ENCODE results near the gene SCN3B.
A peak's percentile ranks its signal among the peaks of the same experiment; 100 is the strongest.

The SCN3B gene

GRCh38 chr11:123594188-123594901 is 60.1 kb downstream of the SCN3B start:
- no peak for DNase-seq

GRCh38 chr11:123593570-123593969 is 60.9 kb downstream of the SCN3B start:
- DNase-seq, result no peak

- DNase-seq, result no peak
Measured at GRCh38 chr11:123590296-123590912, 64.0 kb downstream of the SCN3B start.

DNA sequence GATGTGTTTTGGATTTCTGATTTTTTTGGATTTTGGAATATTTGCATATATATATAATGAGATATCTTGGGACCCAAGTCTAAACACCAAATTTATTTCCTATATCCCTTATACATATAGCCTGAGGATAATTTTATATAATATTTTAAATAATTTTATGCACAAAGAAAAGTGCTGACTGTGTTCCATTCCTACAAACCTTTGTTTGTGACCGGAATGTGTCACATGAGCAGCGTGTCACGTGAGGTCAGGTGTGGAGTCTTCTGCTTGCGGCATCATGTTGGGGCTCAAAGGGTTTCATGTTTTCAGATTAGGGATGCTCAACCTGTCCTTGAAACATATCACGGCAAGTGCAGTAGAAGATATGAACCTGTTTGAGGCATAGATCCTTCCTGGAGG is 65.6 kb downstream of the SCN3B start:
- no peak for DNase-seq

- DNase-seq, result no peak
Measured at GRCh38 chr11:123588117-123588863, 66.1 kb downstream of the SCN3B start.

- no peak for DNase-seq
Measured at GRCh38 chr11:123587559-123587958, 66.9 kb downstream of the SCN3B start.

DNA sequence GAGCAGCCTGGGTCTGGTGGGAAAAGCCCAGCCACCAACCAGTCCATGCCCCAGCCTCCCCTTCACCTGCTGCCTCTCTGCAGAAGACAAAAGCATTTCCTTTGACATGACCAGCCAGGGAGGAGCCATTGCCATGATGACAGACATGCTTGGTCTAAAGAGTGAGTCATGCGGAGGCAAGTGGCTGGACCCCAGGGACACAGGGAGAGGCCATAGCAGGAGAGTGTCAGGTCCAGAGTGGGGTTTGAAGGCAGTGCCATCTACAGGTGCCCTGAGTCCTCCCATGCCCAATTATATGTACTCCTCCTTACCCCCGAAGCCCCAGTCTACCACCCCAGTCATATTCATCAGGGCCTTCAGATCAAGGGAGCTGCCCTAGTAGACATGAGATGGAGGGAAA is 67.4 kb downstream of the SCN3B start:
- no peak for DNase-seq

GRCh38 chr11:123586568-123586967 is 67.9 kb downstream of the SCN3B start:
- DNase-seq, result no peak

DNA sequence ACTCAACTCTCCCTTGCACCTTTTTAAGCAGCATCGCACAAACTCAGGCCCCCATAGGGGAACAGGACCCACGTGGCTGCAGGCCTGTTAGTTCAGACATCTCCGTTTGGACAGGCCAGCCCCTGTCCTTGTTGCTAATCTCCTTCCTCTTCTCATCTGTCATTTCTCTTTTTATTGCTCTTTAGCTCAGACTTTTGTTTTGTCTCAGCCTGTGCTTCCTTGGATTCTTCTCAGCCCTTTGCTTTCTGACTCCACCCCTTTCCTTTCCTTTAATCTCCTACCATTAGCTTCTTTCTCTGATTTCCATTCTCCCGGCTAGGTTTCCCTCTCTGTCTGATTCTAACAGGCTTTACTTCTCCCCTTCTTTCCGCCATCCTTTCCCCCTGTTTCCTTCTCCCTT is 68.7 kb downstream of the SCN3B start:
- no peak for DNase-seq

- no peak for DNase-seq
Measured at GRCh38 chr11:123585206-123585605, 69.2 kb downstream of the SCN3B start.

DNA sequence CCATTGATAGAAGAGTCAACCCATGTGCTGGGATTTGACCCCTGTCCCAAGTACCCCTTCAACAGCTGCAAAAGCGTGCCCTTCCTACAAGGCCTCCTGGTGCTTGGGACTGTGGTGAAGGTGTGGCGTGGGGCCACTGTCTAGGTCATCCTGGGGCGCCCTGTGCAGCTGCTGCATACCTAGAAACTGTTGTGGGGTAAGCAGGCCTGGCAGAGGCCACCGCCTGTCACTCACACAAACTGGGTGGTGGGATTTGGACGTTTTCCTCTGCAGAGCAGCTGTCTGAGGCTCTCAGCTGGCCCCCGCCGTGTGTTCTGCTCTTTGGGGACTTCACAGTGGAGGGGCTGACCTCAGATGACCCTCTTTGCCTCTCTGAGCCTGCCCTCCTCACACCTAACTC is 69.7 kb downstream of the SCN3B start:
- DNase-seq, result no peak

DNA sequence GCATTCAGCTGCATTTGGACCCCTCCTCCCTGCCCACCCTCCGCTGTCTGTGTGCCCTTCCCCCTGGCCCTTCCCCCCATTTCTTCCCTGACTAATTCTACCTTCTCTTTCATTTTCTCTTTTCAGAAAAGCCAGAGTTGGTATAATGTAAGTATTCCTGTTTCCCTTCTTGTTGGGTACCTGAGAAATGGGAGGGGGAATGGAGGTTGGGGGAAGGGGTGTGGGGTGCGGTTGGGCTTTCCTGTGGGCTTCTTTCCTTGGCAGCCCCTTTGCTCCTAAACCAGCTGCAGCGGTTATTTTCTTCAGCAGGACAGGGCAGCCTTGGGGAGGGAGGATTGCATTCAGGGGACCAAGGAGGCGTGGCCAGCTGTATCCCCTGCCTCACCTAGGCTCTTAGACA is 70.2 kb downstream of the SCN3B start:
- no peak for DNase-seq

DNA sequence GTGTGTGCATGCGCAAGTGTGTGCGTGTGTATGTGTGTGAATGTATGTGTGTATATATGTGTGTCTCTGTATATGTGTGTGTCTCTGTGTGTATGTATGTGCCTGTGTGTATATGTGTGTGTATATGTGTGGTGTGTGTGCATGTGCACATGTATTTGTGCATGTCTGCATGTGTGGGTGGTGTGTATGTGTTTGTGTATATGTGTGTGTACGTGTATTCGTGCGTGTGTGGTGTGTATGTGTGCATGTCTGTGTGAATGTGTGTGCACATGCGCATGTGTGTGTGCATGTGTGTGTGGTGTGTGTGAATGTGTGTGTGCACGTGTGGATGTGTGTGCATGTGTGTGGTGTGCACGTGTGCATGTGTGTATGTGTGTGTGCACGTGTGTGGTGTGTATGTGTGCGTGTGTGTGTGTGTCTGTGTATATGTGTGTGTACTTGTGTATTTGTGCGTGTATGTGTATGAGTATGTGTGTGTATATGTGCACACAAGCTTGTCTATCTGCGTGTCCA is 71.4 kb downstream of the SCN3B start:
- DNase-seq, result no peak

DNA sequence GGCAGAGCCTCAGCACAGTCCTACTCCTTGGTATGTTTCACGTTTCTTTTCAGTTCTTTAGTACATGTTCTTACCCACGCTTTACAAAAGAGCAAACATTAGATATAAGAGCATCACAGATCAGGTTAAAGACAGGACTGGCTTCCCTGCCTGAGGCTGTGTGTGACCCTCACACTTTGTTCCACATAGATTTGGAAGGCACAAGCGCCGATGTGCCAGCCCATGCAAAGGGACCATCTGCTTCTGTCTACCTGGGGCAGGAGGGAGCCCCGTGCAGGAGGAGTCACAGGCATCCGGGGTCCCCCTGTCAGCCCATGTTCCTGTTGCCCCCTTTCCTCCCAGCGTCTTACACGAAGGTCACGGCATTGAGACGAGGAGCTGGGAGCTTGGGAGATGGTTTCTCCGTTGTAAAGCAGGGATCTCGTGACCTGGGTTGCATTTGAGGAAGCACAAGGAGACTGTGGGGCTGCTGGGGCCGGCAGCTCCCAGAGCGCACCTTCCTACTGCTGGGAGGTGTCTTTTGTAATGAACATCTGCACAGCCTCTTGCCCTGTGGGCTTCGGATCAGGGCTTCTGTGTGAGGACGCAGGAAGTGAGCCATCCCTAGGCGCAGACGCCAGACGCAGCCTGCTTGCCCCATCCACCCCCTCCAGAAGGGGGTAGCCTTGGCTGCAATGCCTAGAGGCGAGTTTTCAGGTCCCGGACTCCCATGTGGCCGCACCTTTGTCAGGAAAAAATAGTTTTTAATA is 72.6 kb downstream of the SCN3B start:
- no peak for DNase-seq

GRCh38 chr11:123580557-123581275 is 73.7 kb downstream of the SCN3B start:
- peak; percentile 20 for DNase-seq

DNA sequence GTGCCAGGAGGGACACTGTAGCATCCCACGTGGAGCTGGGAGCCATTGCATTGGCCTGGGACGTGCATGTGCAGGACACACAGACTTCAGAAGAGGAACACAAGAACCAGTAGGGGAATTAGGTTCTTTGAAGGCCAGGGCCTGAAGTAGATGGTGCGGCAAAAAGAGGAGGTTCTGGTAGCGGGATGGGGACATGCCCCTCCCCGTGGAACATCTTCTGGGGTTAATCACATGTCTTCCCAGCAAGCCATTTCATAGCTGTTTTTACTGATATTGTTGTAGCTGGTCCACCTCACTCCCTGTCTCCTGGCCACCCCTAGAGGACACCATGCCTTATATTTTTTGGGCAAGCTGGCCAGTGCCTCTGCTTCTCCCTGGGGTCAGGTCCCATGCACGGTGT is 74.3 kb downstream of the SCN3B start:
- no peak for DNase-seq

GRCh38 chr11:123579482-123579812 is 75.0 kb downstream of the SCN3B start:
- no peak for DNase-seq

Measured in NCI-H2107 (cell line).